Prostate gland (tissue), 2 donors: ENCODE measurements around the gene FAM50B. TPM values are rescaled to one million over a fixed set of nuclear protein-coding genes. Genes with fewer than 3 reads are reported as not detected.

Experiments used
- DNase-seq: peaks from one replicate; pipeline ENCODE4 v3.0.0-alpha.2; 2019; ENCODE audit warnings: low spot score
- H3K27ac ChIP-seq, 2 donors: fragments of 200-600 bp; sonication (generic); 2 replicates each; pipeline ENCODE4 v1.5.1; 2017 to 2019
- H3K27me3 ChIP-seq: fragments of 200-600 bp; sonication (generic); replicated peaks from 2 replicates; pipeline ENCODE4 v1.5.1; 2019; ENCODE audit not compliant: insufficient read depth
- H3K36me3 ChIP-seq, 2 donors: fragments of 200-600 bp; sonication (generic); 1 replicate in 1 of 2; 2 replicates in 1 of 2; pipeline versions ENCODE4 v1.5.1 to v1.8.1; 2017 to 2019
- H3K4me1 ChIP-seq: fragments of 200-600 bp; sonication (generic); replicated peaks from 2 replicates; pipeline ENCODE4 v1.5.1; 2019
- H3K4me3 ChIP-seq, 2 donors: fragments of 200-600 bp; sonication (generic); 2 replicates each; pipeline ENCODE4 v1.5.1; 2017 to 2019
- H3K9me3 ChIP-seq: fragments of 200-600 bp; sonication (generic); 2 replicates; pipeline ENCODE4 v1.5.1; 2017
- CTCF ChIP-seq, 4 experiments: fragments of 200-600 bp in 2 of 4; fragments of 450-650 bp in 2 of 4; sonication (generic) in 2 of 4; IDR thresholded peaks; 1 replicate in 3 of 4; 2 replicates in 1 of 4; pipeline ENCODE4 v1.5.1; 2016 to 2019; ENCODE audit warnings: antibody characterized with exemption in 4 of 4, mild to moderate bottlenecking in 2 of 4, moderate library complexity in 2 of 4
- POLR2A ChIP-seq: fragments of 450-650 bp; IDR thresholded peaks from one replicate; pipeline ENCODE4 v1.6.1; 2016; ENCODE audit warnings: antibody characterized with exemption, mild to moderate bottlenecking
- POLR2AphosphoS5 ChIP-seq: sonication (generic); formaldehyde crosslinking; IDR thresholded peaks from one replicate; pipeline ENCODE4 v1.6.1; 2017; ENCODE audit warnings: antibody characterized with exemption
- WGBS: methylation state at CpG from one replicate; pipeline ENCODE4 v1.1.5; 2018; 5-methylcytosine and 5-hydroxymethylcytosine counted together
- intact Hi-C: fragments of 100-400 bp; cut with DNase I; formaldehyde crosslinking; loops from one replicate; pipeline ENCODE4 v1.14.2; 2022
- total RNA-seq, 2 donors: library from RNA; depleted of rRNA; stranded (reverse); fragments of >200 nt; gene quantifications; one replicate each; pipeline ENCODE4 v1.1.0, GENCODE V29; 2016

FAM50B gene
- total RNA-seq, 2 donors from 2014 or later, result 14.2 to 36.4 TPM

GRCh38 chr6:3844097-3844463 is 5.1 kb upstream of the FAM50B start:
- Histone ChIP-seq H3K36me3 (no peaks in the 10 kb centered on the region), H3K4me3 (no peak overlapping the region), H3K4me1 (no peaks in the 10 kb centered on the region), H3K9me3 (no peaks in the 10 kb centered on the region), H3K27me3 (no peaks in the 10 kb centered on the region), H3K27ac (no peak overlapping the region)
- no peak for DNase-seq
- WGBS, result 84% methylated on average over 5 of the region's 5 CpGs
- intact Hi-C loops, result no loop called here
- no peak for TF ChIP-seq POLR2AphosphoS5
- TF ChIP-seq POLR2A, result no peak
- TF ChIP-seq CTCF (IDR thresholded peaks at IDR 0.05), result no peak

- Histone ChIP-seq H3K27ac (no peak overlapping the region), H3K27me3 (no peaks in the 10 kb centered on the region), H3K4me1 (no peaks in the 10 kb centered on the region), H3K4me3 (no peak overlapping the region), H3K36me3 (no peaks in the 10 kb centered on the region), H3K9me3 (no peaks in the 10 kb centered on the region)
- 99% methylated on average over 3 of the region's 3 CpGs for WGBS
- no peak for DNase-seq
- TF ChIP-seq POLR2AphosphoS5 (no peak), POLR2A (no peak), CTCF (IDR thresholded peaks at IDR 0.05) (no peak)
- intact Hi-C loops, result no loop called here
Measured at GRCh38 chr6:3847521-3847920, 1.7 kb upstream of the FAM50B start.

- H3K36me3 ChIP-seq, result no peaks in the 10 kb centered on the region
Measured at GRCh38 chr6:3848380-3848779, 793 bp upstream of the FAM50B start.

GRCh38 chr6:3849681-3850450 is 693 bp downstream of the FAM50B start:
- DNase-seq, result no peak
- Histone ChIP-seq H3K4me1 (no peaks in the 10 kb centered on the region), H3K4me3 (peak overlapping the region; percentile 31 to 38), H3K9me3 (no peaks in the 10 kb centered on the region), H3K27me3 (no peaks in the 10 kb centered on the region), H3K36me3 (no peaks in the 10 kb centered on the region), H3K27ac (peak overlapping the region; percentile 47 to 64)
- TF ChIP-seq POLR2A (no peak), POLR2AphosphoS5 (no peak), CTCF (IDR thresholded peaks at IDR 0.05) (no peak)
- 82% methylated on average over 68 of the region's 73 CpGs for WGBS
- intact Hi-C loops, result loop anchor here (1.0 to 10.0 kb wide), 3 partner anchors 83 to 135 kb away; partner anchors contain the start of gene PXDC1

More at GRCh38 chr6:3848380-3848779, 793 bp upstream of the FAM50B start:
- Histone ChIP-seq H3K27ac (peak overlapping the region; percentile 45 to 64), H3K27me3 (no peaks in the 10 kb centered on the region), H3K4me3 (peak overlapping the region in 1 of 2 donors; percentile 38), H3K4me1 (no peaks in the 10 kb centered on the region), H3K9me3 (no peaks in the 10 kb centered on the region)
- 83% methylated on average over 9 of the region's 9 CpGs for whole genome bisulfite sequencing
- TF ChIP-seq POLR2AphosphoS5 (no peak), CTCF (IDR thresholded peaks at IDR 0.05) (no peak), POLR2A (no peak)
- DNase-seq, result no peak
- intact Hi-C loops, result loop anchor here (2.0 kb wide), 1 partner anchor 98 kb away; the partner anchor contains the start of gene PXDC1
